H1 (cell line): Measurements from ENCODE around the gene NEU4. TPM values are rescaled to one million over a fixed set of nuclear protein-coding genes. Genes with fewer than 3 reads are reported as not detected.
A peak's percentile ranks its signal among the peaks of the same experiment; 100 is the strongest.

Experiments
- CTCF ChIA-PET: fragments of 300-600 bp; sonication (Branson Sonifier 250); formaldehyde crosslinking; loops from one replicate; lab custom pipeline; 2021; ENCODE audit not compliant: partially characterized antibody; lab: Charles Lee
- POLR2A ChIA-PET: fragments of 300-600 bp; sonication (Branson Sonifier 250); formaldehyde crosslinking; loops from one replicate; lab custom pipeline; 2021; ENCODE audit warnings: inconsistent platforms; ENCODE audit not compliant: partially characterized antibody; lab: Charles Lee
- DNase-seq, 2 experiments: peaks; one replicate each; pipeline versions ENCODE4 v3.0.0 to v3.0.0-alpha.2; 2010 to 2022; ENCODE audit warnings: low spot score in 2 of 2, low read depth in 1 of 2, mixed read lengths in 1 of 2
- FAIRE-seq: peaks from 2 replicates; lab custom pipeline; 2011; peaks lifted over from hg19 to GRCh38; lab: Jason Lieb, UNC
- H2AFZ ChIP-seq: 2 replicates; pipeline ENCODE4 v1.8.1; 2012; ENCODE audit warnings: low read length, inconsistent platforms
- H2AK5ac ChIP-seq: 2 replicates; pipeline ENCODE4 v1.6.1; 2013; ENCODE audit warnings: low read depth, low read length
- H2BK120ac ChIP-seq: replicated peaks from 2 replicates; pipeline ENCODE3; 2013; ENCODE audit warnings: low read depth, low read length, inconsistent platforms
- H2BK12ac ChIP-seq: 2 replicates; pipeline ENCODE4 v1.6.1; 2013; ENCODE audit warnings: low read depth, low read length
- H2BK15ac ChIP-seq: 2 replicates; pipeline ENCODE4 v1.6.1; 2013; ENCODE audit warnings: low read length
- H2BK20ac ChIP-seq: 2 replicates; pipeline ENCODE4 v1.6.1; 2013; ENCODE audit warnings: low read length
- H2BK5ac ChIP-seq: 2 replicates; pipeline ENCODE4 v1.6.1; 2013; ENCODE audit warnings: low read depth, low read length
- H3K14ac ChIP-seq: 2 replicates; pipeline ENCODE4 v1.6.1; 2013; ENCODE audit warnings: inconsistent platforms; ENCODE audit not compliant: insufficient read length
- H3K18ac ChIP-seq: 2 replicates; pipeline ENCODE4 v1.6.1; 2013; ENCODE audit warnings: low read length; ENCODE audit errors: extremely low read depth
- H3K23ac ChIP-seq: 2 replicates; pipeline ENCODE4 v1.6.1; 2013; ENCODE audit warnings: inconsistent platforms; ENCODE audit not compliant: insufficient read length
- H3K23me2 ChIP-seq: 2 replicates; pipeline ENCODE4 v1.6.1; 2013; ENCODE audit warnings: low read depth, low read length
- H3K27ac ChIP-seq: 2 replicates; pipeline ENCODE4 v1.6.1; 2011; ENCODE audit warnings: low read depth, low read length, inconsistent platforms
- H3K27me3 ChIP-seq, 4 experiments: replicated peaks in 1 of 4; 1 replicate in 1 of 4; 2 replicates in 3 of 4; pipeline versions ENCODE4 v1.6.1 to v1.8.1; 2011 to 2013; ENCODE audit warnings: low read length in 3 of 4, mild to moderate bottlenecking in 3 of 4, inconsistent platforms in 2 of 4, mixed read lengths in 2 of 4, moderate library complexity in 1 of 4; ENCODE audit not compliant: control insufficient read depth in 3 of 4, insufficient read depth in 3 of 4; ENCODE audit errors: extremely low read depth in 1 of 4
- H3K36me3 ChIP-seq, 4 experiments: 2 replicates each; pipeline versions ENCODE4 v1.6.1 to v1.8.1; 2011 to 2013; ENCODE audit warnings: mild to moderate bottlenecking in 4 of 4, low read length in 3 of 4, moderate library complexity in 2 of 4, control low read depth in 1 of 4, inconsistent platforms in 1 of 4; ENCODE audit not compliant: insufficient read depth in 4 of 4, control insufficient read depth in 2 of 4
- H3K4ac ChIP-seq: replicated peaks from 2 replicates; pipeline ENCODE3; 2013; ENCODE audit warnings: low read length, low read depth, mixed read lengths, inconsistent platforms; ENCODE audit not compliant: insufficient read length
- H3K4me1 ChIP-seq, 4 experiments: replicated peaks in 1 of 4; 1 replicate in 1 of 4; 2 replicates in 3 of 4; pipeline versions ENCODE4 v1.6.1 to v1.8.1; 2011 to 2013; ENCODE audit warnings: low read length in 3 of 4, inconsistent platforms in 2 of 4, mixed read lengths in 1 of 4; ENCODE audit not compliant: insufficient read depth in 4 of 4, control insufficient read depth in 3 of 4
- H3K4me2 ChIP-seq, 2 experiments: 2 replicates each; pipeline versions ENCODE4 v1.6.1 to v1.8.1; 2011 to 2013; ENCODE audit warnings: low read depth in 2 of 2, low read length in 2 of 2, control low read depth in 1 of 2, inconsistent platforms in 1 of 2, mild to moderate bottlenecking in 1 of 2; ENCODE audit not compliant: insufficient read depth in 1 of 2
- H3K4me3 ChIP-seq, 4 experiments: fragments of 200-600, 300-600 bp in 1 of 4; sonication (generic), shearing (Covaris generic), sonication (Bioruptor Twin) in 1 of 4; 2 replicates each; pipeline versions ENCODE4 v1.5.1 to v1.8.1; 2011 to 2016; ENCODE audit warnings: low read length in 4 of 4, low read depth in 3 of 4, control low read depth in 2 of 4, inconsistent platforms in 2 of 4, mild to moderate bottlenecking in 2 of 4, mixed read lengths in 1 of 4, moderate library complexity in 1 of 4; ENCODE audit not compliant: insufficient read depth in 2 of 4; ENCODE audit errors: extremely low read depth in 1 of 4
- H3K56ac ChIP-seq: replicated peaks from 2 replicates; pipeline ENCODE3; 2013; ENCODE audit warnings: low read depth, mild to moderate bottlenecking, mixed read lengths, low read length, inconsistent platforms; ENCODE audit not compliant: insufficient read length
- H3K79me1 ChIP-seq: 2 replicates; pipeline ENCODE4 v1.6.1; 2013; ENCODE audit warnings: low read depth, low read length, control low read depth
- H3K79me2 ChIP-seq, 2 experiments: 2 replicates each; pipeline versions ENCODE4 v1.6.1 to v1.8.1; 2012 to 2013; ENCODE audit warnings: low read length in 2 of 2, mild to moderate bottlenecking in 2 of 2, inconsistent platforms in 1 of 2; ENCODE audit not compliant: insufficient read depth in 2 of 2, control insufficient read depth in 1 of 2
- H3K9ac ChIP-seq, 4 experiments: replicated peaks in 1 of 4; 1 replicate in 1 of 4; 2 replicates in 3 of 4; pipeline versions ENCODE4 v1.6.1 to v1.8.1; 2011 to 2013; ENCODE audit warnings: low read depth in 3 of 4, low read length in 3 of 4, control low read depth in 2 of 4, mild to moderate bottlenecking in 2 of 4, moderate library complexity in 2 of 4, inconsistent platforms in 1 of 4; ENCODE audit errors: extremely low read depth in 1 of 4
- H3K9me3 ChIP-seq, 2 experiments: 2 replicates each; pipeline versions ENCODE4 v1.6.1 to v1.8.1; 2012 to 2013; ENCODE audit warnings: mild to moderate bottlenecking in 2 of 2, moderate library complexity in 2 of 2, control low read depth in 1 of 2, inconsistent platforms in 1 of 2, low read depth in 1 of 2, low read length in 1 of 2, mixed read lengths in 1 of 2; ENCODE audit not compliant: insufficient read depth in 2 of 2
- H4K20me1 ChIP-seq, 2 experiments: replicated peaks in 1 of 2; 2 replicates each; pipeline versions ENCODE3 to v1.8.1; 2011 to 2013; ENCODE audit warnings: inconsistent platforms in 2 of 2, low read length in 2 of 2, mild to moderate bottlenecking in 1 of 2; ENCODE audit not compliant: insufficient read depth in 2 of 2, control insufficient read depth in 1 of 2
- H4K5ac ChIP-seq: 2 replicates; pipeline ENCODE4 v1.6.1; 2013; ENCODE audit warnings: low read length, low read depth, mixed read lengths, inconsistent platforms; ENCODE audit not compliant: insufficient read length
- H4K8ac ChIP-seq: 2 replicates; pipeline ENCODE4 v1.8.0; 2013; ENCODE audit warnings: mild to moderate bottlenecking, moderate library complexity, low read length, inconsistent platforms; ENCODE audit not compliant: insufficient read depth; ENCODE audit errors: extremely low read depth
- H4K91ac ChIP-seq: replicated peaks from 2 replicates; pipeline ENCODE3; 2013; ENCODE audit warnings: low read length, mixed read lengths, inconsistent platforms; ENCODE audit not compliant: insufficient read length
- CBX5 ChIP-seq: fragments of 300-800, 300-1000 bp; sonication (generic); IDR thresholded peaks from 2 replicates; pipeline ENCODE4 v1.7.1; 2016; ENCODE audit warnings: antibody characterized with exemption, low read length, low read depth
- CHD2 ChIP-seq: IDR thresholded peaks from 2 replicates; pipeline ENCODE4 v1.6.1; 2012; ENCODE audit warnings: low read length, improper control_type of control experiment
- CREB1 ChIP-seq: IDR thresholded peaks from 2 replicates; pipeline ENCODE4 v1.6.1; 2012; ENCODE audit warnings: inconsistent platforms
- EGR1 ChIP-seq: IDR thresholded peaks from 2 replicates; pipeline ENCODE4 v1.6.1; 2011; ENCODE audit warnings: low read depth, low read length, borderline replicate concordance
- HDAC2 ChIP-seq, 2 experiments: fragments of 300-600 bp in 1 of 2; sonication (generic) in 1 of 2; IDR thresholded peaks; 2 replicates each; pipeline ENCODE4 v1.6.1; 2011 to 2012; ENCODE audit warnings: low read depth in 2 of 2, low read length in 2 of 2, mild to moderate bottlenecking in 2 of 2, moderate library complexity in 2 of 2, borderline replicate concordance in 1 of 2, inconsistent platforms in 1 of 2
- KDM4A ChIP-seq: IDR thresholded peaks from one replicate; pipeline ENCODE4 v1.7.1; 2012; ENCODE audit warnings: low read depth, mild to moderate bottlenecking, moderate library complexity, low read length, inconsistent platforms; ENCODE audit not compliant: severe bottlenecking
- POLR2A ChIP-seq, 2 experiments: IDR thresholded peaks; 1 replicate in 1 of 2; 2 replicates in 1 of 2; pipeline ENCODE4 v1.6.1; 2011; ENCODE audit warnings: low read depth in 2 of 2, low read length in 2 of 2, mild to moderate bottlenecking in 2 of 2; ENCODE audit errors: control extremely low read depth in 1 of 2
- RAD21 ChIP-seq, 2 experiments: IDR thresholded peaks in 1 of 2; conservative IDR thresholded peaks in 1 of 2; 2 replicates each; pipeline ENCODE4 v1.6.1; 2011; ENCODE audit warnings: low read depth in 2 of 2, low read length in 2 of 2, improper control_type of control experiment in 1 of 2, inconsistent platforms in 1 of 2, mild to moderate bottlenecking in 1 of 2, moderate library complexity in 1 of 2
- TAF1 ChIP-seq: IDR thresholded peaks from 2 replicates; pipeline ENCODE4 v1.6.1; 2011; ENCODE audit warnings: mild to moderate bottlenecking, low read depth, low read length
- YY1 ChIP-seq: IDR thresholded peaks from 2 replicates; pipeline ENCODE4 v1.6.1; 2011; ENCODE audit warnings: low read depth, mild to moderate bottlenecking, low read length
- WGBS, 2 experiments: shearing (Covaris generic) in 1 of 2; methylation state at CpG; one replicate each; pipeline versions ENCODE4 v1.1.6 to v1.1.7; 2013 to 2015; ENCODE audit warnings: low lambda C conversion rate in 2 of 2, mixed read lengths in 2 of 2, inconsistent platforms in 1 of 2, low coverage in 1 of 2, missing lambda C conversion rate in 1 of 2; ENCODE audit not compliant: insufficient replicate concordance in 2 of 2, insufficient coverage in 1 of 2, insufficient read length in 1 of 2; ENCODE audit errors: extremely low coverage in 1 of 2, missing lambda C conversion rate in 1 of 2; 5-methylcytosine and 5-hydroxymethylcytosine counted together
- polyA plus RNA-seq, 7 experiments: library from polyadenylated mRNA; depleted of rRNA in 3 of 7; stranded (reverse) in 5 of 7; unstranded in 2 of 7; fragments of >200 nt in 5 of 7; fragments of 200-250 nt in 2 of 7; gene quantifications; 1 replicate in 5 of 7; 2 replicates in 1 of 7; 4 replicates in 1 of 7; pipeline versions ENCODE4 v1.2.1 to v1.2.3, GENCODE V29; 2011 to 2013; ENCODE audit warnings: missing spikeins in 2 of 7, mixed read lengths in 2 of 7
- total RNA-seq: library from RNA; stranded (reverse); fragmentation: NEBNext Ultra II Directional; extraction: Animal tissue kit (Norgen Biotek cat#: 25700); gene quantifications from 2 replicates; pipeline ENCODE4 v1.2.1, GENCODE V29; 2021
- TF ChIP-seq, protein P1 (sequence below): IDR thresholded peaks from 2 replicates; pipeline ENCODE4 v1.6.1; 2012; ENCODE audit warnings: inconsistent platforms

Gene NEU4
- total and polyA plus RNA-seq, 2 of the 8 experiments (the other 6 are each of a cell fraction or from before 2014, with no cell fraction given), result 0.32 to 0.50 TPM

DNA sequence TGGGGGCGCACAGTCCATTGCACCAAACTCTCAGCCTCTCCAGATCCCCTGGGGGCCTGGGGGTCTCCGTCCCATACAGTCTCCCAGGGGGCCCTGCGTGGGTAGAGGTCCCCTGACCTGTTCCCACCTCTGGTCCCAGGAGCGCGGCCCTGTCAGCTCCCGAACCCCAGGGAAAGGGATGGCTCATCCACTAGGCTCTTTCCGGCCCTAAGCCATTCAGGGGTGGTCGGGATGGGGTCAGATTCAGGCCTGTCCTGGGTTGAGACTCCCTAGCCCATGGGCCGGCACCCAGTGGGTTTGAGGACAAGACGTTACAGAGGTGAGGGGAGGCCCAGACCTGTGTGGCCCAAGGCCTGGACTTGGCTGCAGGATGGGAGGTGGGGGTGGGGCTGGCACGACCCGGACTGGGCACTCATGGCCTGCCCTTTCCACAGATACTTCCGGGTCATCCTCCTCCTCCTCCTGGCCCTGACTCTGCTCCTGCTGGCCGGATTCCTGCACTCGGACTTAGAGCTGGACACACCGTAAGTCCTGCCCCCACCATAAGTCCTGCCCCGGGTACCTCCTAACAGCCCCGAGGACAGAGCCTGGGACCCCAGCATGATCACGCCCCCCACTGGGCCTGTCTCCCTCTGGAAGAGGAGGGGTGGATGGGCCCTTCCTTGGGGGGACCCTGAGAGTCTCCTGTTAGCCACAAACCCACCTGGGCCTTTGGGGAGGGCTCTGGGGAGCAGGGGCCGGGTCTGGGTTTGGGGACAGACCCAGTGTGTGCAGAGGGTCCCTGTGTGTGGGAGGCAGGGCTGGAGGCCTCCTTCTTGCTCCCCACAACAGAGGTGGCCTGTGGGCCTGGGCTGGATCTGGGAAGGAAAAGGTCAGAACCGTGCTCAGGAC lies 10.1 kb upstream of the NEU4 start:
- Histone ChIP-seq H3K79me2 (no peaks in the 10 kb centered on the region), H3K4ac (no peak overlapping the region), H3K23me2 (0 out of 2 replicates have a peak, but pooled peaks cover 2% of the 10 kb centered on the region), H3K27ac (no peak overlapping the region), H2BK20ac (no peak overlapping the region), H2BK15ac (no peak overlapping the region), H3K18ac (no peak overlapping the region), H2BK120ac (no peak overlapping the region), H3K14ac (no peak overlapping the region), H3K4me3 (no peak overlapping the region), H3K9ac (no peak overlapping the region), H3K36me3 (no peaks in the 10 kb centered on the region), H3K4me1 (peaks cover 0 to 10% (median 1%) of the 10 kb centered on the region in 4 experiments; a peak in 2 of 7 replicates), H4K20me1 (no peaks in the 10 kb centered on the region), H4K91ac (no peak overlapping the region), H2AK5ac (no peak overlapping the region), H2BK5ac (no peak overlapping the region), H3K4me2 (no peak overlapping the region), H4K8ac (peak overlapping the region; percentile 51), H4K5ac (no peak overlapping the region), H3K56ac (no peak overlapping the region), H2AFZ (no peak overlapping the region), H3K79me1 (no peaks in the 10 kb centered on the region), H3K27me3 (peaks cover 0 to 13% (median 4%) of the 10 kb centered on the region in 4 experiments; a peak in 4 of 7 replicates), H2BK12ac (0 out of 2 replicates have a peak overlapping the region, but pooled peaks have one; percentile 50), H3K23ac (no peak overlapping the region), H3K9me3 (no peaks in the 10 kb centered on the region; a peak in 1 of 4 replicates)
- no peak for FAIRE-seq
- ChIA-PET POLR2A (interaction anchor here (0.6 kb wide), 1 partner anchor 999 kb away, joined by 3 read pairs; no protein-coding TSS in a partner anchor), CTCF (no interaction called here)
- no peak for DNase-seq
- TF ChIP-seq TAF1, result no peak
- no peak for TF ChIP-seq CHD2
- TF ChIP-seq CBX5, result no peak
- TF ChIP-seq, protein P1, sequence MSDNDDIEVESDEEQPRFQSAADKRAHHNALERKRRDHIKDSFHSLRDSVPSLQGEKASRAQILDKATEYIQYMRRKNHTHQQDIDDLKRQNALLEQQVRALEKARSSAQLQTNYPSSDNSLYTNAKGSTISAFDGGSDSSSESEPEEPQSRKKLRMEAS, result no peak
- no peak for TF ChIP-seq EGR1
- no peak for TF ChIP-seq RAD21 (IDR thresholded peaks at IDR 0.05 in 1 of 2, conservative IDR thresholded peaks at IDR 0.05 in 1 of 2; ENCODE audit: low read depth in 2 of 2, low read length in 2 of 2)
- no peak for TF ChIP-seq POLR2A (IDR thresholded peaks at IDR 0.05; ENCODE audit: control extremely low read depth in 1 of 2, low read depth in 2 of 2, low read length in 2 of 2)
- TF ChIP-seq KDM4A, result no peak
- no peak for TF ChIP-seq CREB1
- no peak for TF ChIP-seq HDAC2 (IDR thresholded peaks at IDR 0.05; ENCODE audit: borderline replicate concordance in 1 of 2, low read depth in 2 of 2, low read length in 2 of 2)
- TF ChIP-seq YY1, result no peak
- 90% methylated on average over 20 of the region's 21 CpGs; no CpG with 5 or more reads in 1 of the 2 experiments for WGBS, 2 experiments
